HL-60 (cell line): Measurements from ENCODE around the gene RAB8B.

Experiments
- DNase-seq, 2 experiments: peaks; one replicate each; pipeline ENCODE4 v3.0.0-alpha.2; 2010 to 2020; ENCODE audit warnings: low read depth in 1 of 2, low spot score in 1 of 2
- H3K27ac ChIP-seq: fragments of 250-450 bp; sonication (Bioruptor Pico); replicated peaks from 2 replicates; pipeline ENCODE4 v1.5.1; 2020; ENCODE audit warnings: mild to moderate bottlenecking, moderate library complexity
- H3K27me3 ChIP-seq: fragments of 250-450 bp; sonication (Bioruptor Pico); 2 replicates; pipeline ENCODE4 v1.5.1; 2021; ENCODE audit warnings: mild to moderate bottlenecking, moderate library complexity; ENCODE audit not compliant: insufficient read depth, poor library complexity, severe bottlenecking
- H3K4me3 ChIP-seq: replicated peaks from 2 replicates; pipeline ENCODE4 v1.5.1; 2011; ENCODE audit warnings: mild to moderate bottlenecking, control low read depth, low read length; ENCODE audit not compliant: insufficient read depth
- GABPA ChIP-seq: IDR thresholded peaks from 2 replicates; pipeline ENCODE4 v1.6.1; 2012; ENCODE audit warnings: low read depth
- POLR2AphosphoS5 ChIP-seq: IDR thresholded peaks from 2 replicates; pipeline ENCODE4 v1.6.1; 2012; ENCODE audit warnings: low read depth
- SPI1 ChIP-seq: IDR thresholded peaks from 2 replicates; pipeline ENCODE4 v1.6.1; 2012; ENCODE audit warnings: low read depth, mild to moderate bottlenecking, borderline replicate concordance
- TF ChIP-seq, protein P1 (sequence below): IDR thresholded peaks from 2 replicates; pipeline ENCODE4 v1.6.1; 2012; ENCODE audit warnings: low read depth; ENCODE audit not compliant: insufficient replicate concordance
- TF ChIP-seq, protein P2 (sequence below): IDR thresholded peaks from one replicate; pipeline ENCODE4 v1.5.1; 2011; ENCODE audit warnings: low read length, control low read depth, inconsistent platforms; ENCODE audit not compliant: insufficient read depth

The RAB8B gene

DNA sequence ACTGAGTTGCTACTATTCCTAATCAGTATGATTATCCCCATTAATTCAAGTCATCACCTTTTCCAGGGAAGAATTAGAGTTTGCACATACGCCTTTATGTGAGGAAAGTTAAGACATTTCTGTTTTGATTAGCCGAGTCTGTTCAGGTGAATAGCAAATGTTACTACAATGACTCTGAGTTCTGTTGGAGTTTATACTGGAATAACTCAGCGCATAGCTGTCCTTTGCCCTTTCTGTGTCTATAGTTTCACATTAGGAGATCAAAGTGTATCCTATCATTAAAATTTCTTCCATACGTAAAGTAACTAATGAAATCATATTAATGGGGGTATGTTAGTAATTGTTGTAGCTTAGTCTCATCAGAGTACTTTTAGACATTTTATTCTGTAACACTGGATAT lies 4.9 kb downstream of the RAB8B start:
- TF ChIP-seq, protein P1, sequence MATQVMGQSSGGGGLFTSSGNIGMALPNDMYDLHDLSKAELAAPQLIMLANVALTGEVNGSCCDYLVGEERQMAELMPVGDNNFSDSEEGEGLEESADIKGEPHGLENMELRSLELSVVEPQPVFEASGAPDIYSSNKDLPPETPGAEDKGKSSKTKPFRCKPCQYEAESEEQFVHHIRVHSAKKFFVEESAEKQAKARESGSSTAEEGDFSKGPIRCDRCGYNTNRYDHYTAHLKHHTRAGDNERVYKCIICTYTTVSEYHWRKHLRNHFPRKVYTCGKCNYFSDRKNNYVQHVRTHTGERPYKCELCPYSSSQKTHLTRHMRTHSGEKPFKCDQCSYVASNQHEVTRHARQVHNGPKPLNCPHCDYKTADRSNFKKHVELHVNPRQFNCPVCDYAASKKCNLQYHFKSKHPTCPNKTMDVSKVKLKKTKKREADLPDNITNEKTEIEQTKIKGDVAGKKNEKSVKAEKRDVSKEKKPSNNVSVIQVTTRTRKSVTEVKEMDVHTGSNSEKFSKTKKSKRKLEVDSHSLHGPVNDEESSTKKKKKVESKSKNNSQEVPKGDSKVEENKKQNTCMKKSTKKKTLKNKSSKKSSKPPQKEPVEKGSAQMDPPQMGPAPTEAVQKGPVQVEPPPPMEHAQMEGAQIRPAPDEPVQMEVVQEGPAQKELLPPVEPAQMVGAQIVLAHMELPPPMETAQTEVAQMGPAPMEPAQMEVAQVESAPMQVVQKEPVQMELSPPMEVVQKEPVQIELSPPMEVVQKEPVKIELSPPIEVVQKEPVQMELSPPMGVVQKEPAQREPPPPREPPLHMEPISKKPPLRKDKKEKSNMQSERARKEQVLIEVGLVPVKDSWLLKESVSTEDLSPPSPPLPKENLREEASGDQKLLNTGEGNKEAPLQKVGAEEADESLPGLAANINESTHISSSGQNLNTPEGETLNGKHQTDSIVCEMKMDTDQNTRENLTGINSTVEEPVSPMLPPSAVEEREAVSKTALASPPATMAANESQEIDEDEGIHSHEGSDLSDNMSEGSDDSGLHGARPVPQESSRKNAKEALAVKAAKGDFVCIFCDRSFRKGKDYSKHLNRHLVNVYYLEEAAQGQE = no peak
- no peak for TF ChIP-seq GABPA
- TF ChIP-seq, protein P2, sequence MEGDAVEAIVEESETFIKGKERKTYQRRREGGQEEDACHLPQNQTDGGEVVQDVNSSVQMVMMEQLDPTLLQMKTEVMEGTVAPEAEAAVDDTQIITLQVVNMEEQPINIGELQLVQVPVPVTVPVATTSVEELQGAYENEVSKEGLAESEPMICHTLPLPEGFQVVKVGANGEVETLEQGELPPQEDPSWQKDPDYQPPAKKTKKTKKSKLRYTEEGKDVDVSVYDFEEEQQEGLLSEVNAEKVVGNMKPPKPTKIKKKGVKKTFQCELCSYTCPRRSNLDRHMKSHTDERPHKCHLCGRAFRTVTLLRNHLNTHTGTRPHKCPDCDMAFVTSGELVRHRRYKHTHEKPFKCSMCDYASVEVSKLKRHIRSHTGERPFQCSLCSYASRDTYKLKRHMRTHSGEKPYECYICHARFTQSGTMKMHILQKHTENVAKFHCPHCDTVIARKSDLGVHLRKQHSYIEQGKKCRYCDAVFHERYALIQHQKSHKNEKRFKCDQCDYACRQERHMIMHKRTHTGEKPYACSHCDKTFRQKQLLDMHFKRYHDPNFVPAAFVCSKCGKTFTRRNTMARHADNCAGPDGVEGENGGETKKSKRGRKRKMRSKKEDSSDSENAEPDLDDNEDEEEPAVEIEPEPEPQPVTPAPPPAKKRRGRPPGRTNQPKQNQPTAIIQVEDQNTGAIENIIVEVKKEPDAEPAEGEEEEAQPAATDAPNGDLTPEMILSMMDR = no peak
- Histone ChIP-seq H3K27me3 (no peaks in the 10 kb centered on the region), H3K27ac (peak overlapping the region; percentile 50), H3K4me3 (no peak overlapping the region)
- no peak for DNase-seq

DNA sequence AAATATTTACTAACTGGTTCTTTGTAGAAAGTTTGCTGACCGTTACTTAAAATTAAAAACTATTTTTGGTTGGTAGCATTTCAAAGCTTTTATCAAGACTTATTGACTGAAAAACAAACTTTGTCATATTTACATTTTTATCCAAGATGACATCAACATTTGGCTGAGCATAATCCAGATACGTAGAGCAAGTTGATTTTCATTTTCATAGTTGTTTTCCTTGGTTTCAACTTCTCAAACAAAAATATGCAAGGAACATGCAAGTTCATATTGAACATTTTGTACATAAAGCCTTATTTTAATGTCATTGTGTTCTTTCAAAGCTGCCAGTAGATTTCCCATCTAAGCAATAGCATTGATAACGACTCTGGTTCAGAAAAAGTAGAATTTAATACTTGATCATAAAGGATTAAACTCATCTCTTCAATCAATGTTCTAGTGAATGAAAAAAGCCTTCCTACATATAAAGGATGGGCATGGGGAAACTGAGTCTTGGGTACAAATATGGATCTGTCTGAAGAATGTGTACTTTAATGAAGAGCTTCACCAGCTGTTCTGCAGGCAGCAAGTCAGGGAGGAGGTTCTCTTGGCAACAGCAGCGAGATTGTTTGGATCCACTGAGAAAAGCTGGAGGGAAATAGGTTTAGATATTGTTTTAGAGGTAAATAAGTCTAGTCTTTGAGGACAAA lies 5.6 kb downstream of the RAB8B start:
- H3K27me3 ChIP-seq = no peaks in the 10 kb centered on the region
- DNase-seq = no peak

DNA sequence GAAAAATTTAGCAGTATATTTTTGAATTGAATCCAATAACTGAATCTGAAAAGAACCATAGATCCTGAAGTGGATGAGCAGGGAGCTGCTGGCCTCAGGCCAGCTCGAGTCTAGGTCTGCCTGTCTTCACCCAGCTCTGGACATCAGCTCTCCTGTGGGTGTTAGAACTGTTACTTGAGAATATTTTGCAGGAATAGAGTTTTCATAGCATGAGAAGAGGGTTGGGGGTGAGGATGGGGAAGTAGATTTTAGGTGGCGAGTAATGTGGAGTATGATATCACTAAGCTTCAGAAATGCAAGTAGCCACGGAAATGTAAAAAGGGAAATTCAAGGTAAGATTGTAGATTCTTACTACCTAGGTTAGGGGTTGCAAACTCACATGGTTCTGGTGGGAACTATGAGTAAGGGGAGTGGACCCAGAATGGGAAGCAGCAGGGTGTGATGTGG lies 6.2 kb downstream of the RAB8B start:
- TF ChIP-seq, protein P2 = no peak
- TF ChIP-seq POLR2AphosphoS5 (no peak), SPI1 (0 out of 2 replicates have a peak, but pooled peaks have one; percentile 2), GABPA (no peak)
- TF ChIP-seq, protein P1 = no peak
- Histone ChIP-seq H3K27me3 (no peaks in the 10 kb centered on the region), H3K27ac (peak overlapping the region; percentile 50), H3K4me3 (no peak overlapping the region)
- DNase-seq = peak in 1 of 2 experiments; percentile 33

More for the DNA sequence above, 5.6 kb downstream of the RAB8B start:
- no peak for TF ChIP-seq SPI1
- TF ChIP-seq, protein P2 = no peak
- no peak for TF ChIP-seq POLR2AphosphoS5
- TF ChIP-seq, protein P1 = no peak
- TF ChIP-seq GABPA = no peak
- H3K27ac ChIP-seq = peak overlapping the region; percentile 50
- no peak overlapping the region for H3K4me3 ChIP-seq
